A673 (cell line): Measurements from ENCODE around the gene MYBL2. TPM values are rescaled to one million over a fixed set of nuclear protein-coding genes. Genes with fewer than 3 reads are reported as not detected.

Source experiments
- BruUV-seq: library from RNA; stranded (reverse); fragments of 400-500 nt; replicated peaks from 2 replicates; lab custom pipeline; 2021; lab: Mats Ljungman, UMichigan
- CTCF ChIA-PET: fragments of 300-600 bp; sonication (Branson Sonifier 250); formaldehyde crosslinking; loops from one replicate; lab custom pipeline; 2022; ENCODE audit warnings: antibody characterized with exemption; lab: Charles Lee
- POLR2A ChIA-PET: fragments of 300-600 bp; sonication (Branson Sonifier 250); formaldehyde crosslinking; loops from one replicate; lab custom pipeline; 2022; ENCODE audit warnings: antibody characterized with exemption; ENCODE audit not compliant: low non-redundant PET; lab: Charles Lee
- DNase-seq: peaks from one replicate; pipeline ENCODE4 v3.0.0-alpha.2; 2015; ENCODE audit warnings: low spot score
- H3K27ac ChIP-seq: fragments of 200-600 bp; sonication (generic); 2 replicates; pipeline ENCODE4 v1.5.1; 2016; ENCODE audit warnings: mixed run types, low read depth, mild to moderate bottlenecking, mixed read lengths, antibody characterized with exemption, low read length; ENCODE audit not compliant: poor library complexity, severe bottlenecking
- H3K27me3 ChIP-seq: fragments of 200-600 bp; sonication (generic); replicated peaks from 2 replicates; pipeline ENCODE4 v1.6.1; 2017; ENCODE audit warnings: mixed run types, low read depth, mild to moderate bottlenecking, mixed read lengths, antibody characterized with exemption, low read length; ENCODE audit not compliant: insufficient read depth, poor library complexity
- H3K36me3 ChIP-seq: fragments of 200-600 bp; sonication (generic); 2 replicates; pipeline ENCODE4 v1.6.1; 2016; ENCODE audit warnings: mixed run types, mild to moderate bottlenecking, mixed read lengths, antibody characterized with exemption, low read length; ENCODE audit not compliant: insufficient read depth, poor library complexity, severe bottlenecking
- H3K4me1 ChIP-seq: fragments of 200-600 bp; sonication (generic); 2 replicates; pipeline ENCODE4 v1.6.1; 2017; ENCODE audit warnings: mixed run types, mild to moderate bottlenecking, mixed read lengths, antibody characterized with exemption, low read length; ENCODE audit not compliant: insufficient read depth, poor library complexity, severe bottlenecking
- H3K4me3 ChIP-seq: fragments of 200-600 bp; sonication (generic); 2 replicates; pipeline ENCODE4 v1.5.1; 2016; ENCODE audit warnings: low read depth, mixed run types, mild to moderate bottlenecking, mixed read lengths, low read length; ENCODE audit not compliant: poor library complexity, severe bottlenecking
- H3K9me3 ChIP-seq: fragments of 200-600 bp; sonication (generic); 2 replicates; pipeline ENCODE4 v1.6.1; 2016; ENCODE audit warnings: mixed run types, low read depth, mild to moderate bottlenecking, mixed read lengths, antibody characterized with exemption, low read length; ENCODE audit not compliant: poor library complexity, severe bottlenecking
- CTCF ChIP-seq: fragments of 300-800, 200-600 bp; sonication (generic); conservative IDR thresholded peaks from 2 replicates; pipeline ENCODE4 v1.5.1; 2017; ENCODE audit warnings: low read depth, mild to moderate bottlenecking, antibody characterized with exemption, low read length, moderate library complexity, mixed read lengths
- EZH2 ChIP-seq: fragments of 200-600 bp; sonication (generic); IDR thresholded peaks from 2 replicates; pipeline ENCODE4 v1.6.1; 2017; ENCODE audit warnings: borderline replicate concordance, low read depth, mild to moderate bottlenecking, mixed read lengths, antibody characterized with exemption, low read length; ENCODE audit not compliant: poor library complexity, severe bottlenecking
- intact Hi-C: fragments of 100-400 bp; cut with micrococcal nuclease; formaldehyde crosslinking; loops from one replicate; pipeline ENCODE4 v1.10.0; 2022; ENCODE audit not compliant: unreplicated experiment
- total RNA-seq: library from RNA; stranded (reverse); gene quantifications from 2 replicates; pipeline ENCODE4 v1.2.3, GENCODE V29; 2021

The MYBL2 gene
- total RNA-seq, 1 experiment from 2014 or later: 256 TPM

- Histone ChIP-seq H3K4me3 (no peak overlapping the region), H3K27ac (no peak overlapping the region), H3K36me3 (no peaks in the 10 kb centered on the region), H3K4me1 (peaks cover 5% of the 10 kb centered on the region), H3K27me3 (no peaks in the 10 kb centered on the region), H3K9me3 (no peaks in the 10 kb centered on the region)
- POLR2A ChIA-PET: no interaction called here
- BruUV-seq: no TSS peak
- no peak for TF ChIP-seq CTCF
- no peak for TF ChIP-seq EZH2
- CTCF ChIA-PET: interaction anchor here (1.6 kb wide), 1 partner anchor 329 kb away, joined by 4 read pairs; no protein-coding TSS in a partner anchor
- DNase-seq: no peak
- intact Hi-C loops: no loop called here
Measured at GRCh38 chr20:43752051-43752360, 85.1 kb downstream of the MYBL2 start.

GRCh38 chr20:43752561-43753301 lies 85.8 kb downstream of the MYBL2 start:
- Histone ChIP-seq H3K27me3 (no peaks in the 10 kb centered on the region), H3K4me3 (no peak overlapping the region), H3K9me3 (no peaks in the 10 kb centered on the region), H3K36me3 (no peaks in the 10 kb centered on the region), H3K27ac (no peak overlapping the region), H3K4me1 (peaks cover 4% of the 10 kb centered on the region)
- POLR2A ChIA-PET: no interaction called here
- no peak for DNase-seq
- CTCF ChIA-PET: interaction anchor here (1.6 kb wide), 1 partner anchor 328 kb away, joined by 4 read pairs; no protein-coding TSS in a partner anchor
- intact Hi-C loops: no loop called here
- no peak for TF ChIP-seq CTCF
- TF ChIP-seq EZH2: no peak
- no TSS peak for BruUV-seq

- no TSS peak for BruUV-seq
- ChIA-PET CTCF (no interaction called here), POLR2A (no interaction called here)
- no peaks in the 10 kb centered on the region for H3K4me1 ChIP-seq
- no peaks in the 10 kb centered on the region for H3K36me3 ChIP-seq
- TF ChIP-seq CTCF: no peak
- no peak for TF ChIP-seq EZH2
- H3K27ac ChIP-seq: no peak overlapping the region
- no peak for DNase-seq
- H3K4me3 ChIP-seq: no peak overlapping the region
- H3K9me3 ChIP-seq: no peaks in the 10 kb centered on the region
- intact Hi-C loops: no loop called here
- no peaks in the 10 kb centered on the region for H3K27me3 ChIP-seq
Measured at GRCh38 chr20:43755390-43755789, 88.5 kb downstream of the MYBL2 start.
